H7 (cell line): ENCODE measurements around the gene SUGP2. TPM values are rescaled to one million over a fixed set of nuclear protein-coding genes. Genes with fewer than 3 reads are reported as not detected.

Experiments used
- DNase-seq: peaks from one replicate; pipeline ENCODE4 v3.0.0; 2012
- H3K27me3 ChIP-seq: 2 replicates; pipeline ENCODE4 v1.6.0; 2011; ENCODE audit warnings: mild to moderate bottlenecking, low read length; ENCODE audit not compliant: control insufficient read depth, insufficient read depth
- H3K36me3 ChIP-seq: replicated peaks from 2 replicates; pipeline ENCODE4 v1.5.1; 2011; ENCODE audit warnings: low read length; ENCODE audit not compliant: control insufficient read depth, insufficient read depth
- H3K4me3 ChIP-seq: 2 replicates; pipeline ENCODE4 v1.5.1; 2011; ENCODE audit warnings: low read depth, mild to moderate bottlenecking, control low read depth, low read length, moderate library complexity; ENCODE audit not compliant: insufficient read depth
- total RNA-seq: library from RNA; depleted of rRNA; stranded (reverse); fragments of >200 nt; shearing (Covaris generic); gene quantifications from 2 replicates; pipeline ENCODE4 v1.2.3, GENCODE V29; 2014

Gene SUGP2
- total RNA-seq, 1 experiment from 2014 or later, result 54.5 TPM

GRCh38 chr19:19064098-19064722 is 30.9 kb upstream of the SUGP2 start:
- H3K36me3 ChIP-seq, result no peaks in the 10 kb centered on the region
- peak; percentile 67 for DNase-seq
- peaks cover 23% of the 10 kb centered on the region for H3K27me3 ChIP-seq
- peak overlapping the region; percentile 63 for H3K4me3 ChIP-seq

GRCh38 chr19:19063183-19064097 is 30.1 kb upstream of the SUGP2 start, which contains the start of gene SLC25A42:
Gene SLC25A42, plus strand, starts transcription at chr19:19063994. Its CDS starts 32,131 bp downstream, at chr19:19096125.
- peak within 1 kb of the TSS; percentile 63 for H3K4me3 ChIP-seq
- H3K27me3 ChIP-seq, result peaks cover 23% of the 10 kb centered on the region
- peak; percentile 100 for DNase-seq

GRCh38 chr19:19062454-19063182 is 29.3 kb upstream of the SUGP2 start:
- Histone ChIP-seq H3K36me3 (no peaks in the 10 kb centered on the region; the same call in 1 of the 2 replicates), H3K27me3 (peaks cover 23% of the 10 kb centered on the region), H3K4me3 (peak overlapping the region; percentile 63)
- DNase-seq, result peak; percentile 52

More at GRCh38 chr19:19063183-19064097, 30.1 kb upstream of the SUGP2 start, which contains the start of gene SLC25A42:
- H3K36me3 ChIP-seq, result no peaks in the 10 kb centered on the region; the same call in 1 of the 2 replicates

GRCh38 chr19:19061506-19061905 is 28.2 kb upstream of the SUGP2 start:
- Histone ChIP-seq H3K27me3 (peaks cover 17% of the 10 kb centered on the region), H3K4me3 (no peak overlapping the region), H3K36me3 (peaks cover 6% of the 10 kb centered on the region)
- DNase-seq, result no peak

- H3K27me3 ChIP-seq, result peaks cover 11% of the 10 kb centered on the region
- peaks cover 10% of the 10 kb centered on the region for H3K36me3 ChIP-seq
- peak; percentile 26 for DNase-seq
- no peak overlapping the region for H3K4me3 ChIP-seq
These were observed 26.7 kb upstream of the SUGP2 start for GRCh38 chr19:19059837-19060611.

GRCh38 chr19:19059018-19059836 is 25.9 kb upstream of the SUGP2 start:
- Histone ChIP-seq H3K36me3 (peaks cover 17% of the 10 kb centered on the region), H3K27me3 (peaks cover 3% of the 10 kb centered on the region; the same call in 1 of the 2 replicates), H3K4me3 (no peak overlapping the region)
- DNase-seq, result peak; percentile 31

GRCh38 chr19:19057720-19058119 is 24.4 kb upstream of the SUGP2 start:
- peaks cover 19% of the 10 kb centered on the region for H3K36me3 ChIP-seq
- no peaks in the 10 kb centered on the region for H3K27me3 ChIP-seq
- H3K4me3 ChIP-seq, result no peak overlapping the region
- peak; percentile 28 for DNase-seq

GRCh38 chr19:19057317-19057716 is 24.0 kb upstream of the SUGP2 start:
- DNase-seq, result peak; percentile 26
- Histone ChIP-seq H3K27me3 (no peaks in the 10 kb centered on the region), H3K4me3 (no peak overlapping the region), H3K36me3 (peaks cover 23% of the 10 kb centered on the region)

- peak; percentile 19 for DNase-seq
These were observed 23.4 kb upstream of the SUGP2 start for GRCh38 chr19:19056636-19057275.

GRCh38 chr19:19055701-19056100 is 22.4 kb upstream of the SUGP2 start:
- peak; percentile 29 for DNase-seq
- Histone ChIP-seq H3K36me3 (peaks cover 30% of the 10 kb centered on the region), H3K4me3 (no peak overlapping the region), H3K27me3 (no peaks in the 10 kb centered on the region)

More at GRCh38 chr19:19056636-19057275, 23.4 kb upstream of the SUGP2 start:
- Histone ChIP-seq H3K36me3 (peaks cover 28% of the 10 kb centered on the region), H3K27me3 (no peaks in the 10 kb centered on the region), H3K4me3 (no peak overlapping the region)

- peaks cover 30% of the 10 kb centered on the region for H3K36me3 ChIP-seq
- no peak for DNase-seq
- H3K27me3 ChIP-seq, result no peaks in the 10 kb centered on the region
- H3K4me3 ChIP-seq, result no peak overlapping the region
These were observed 21.7 kb upstream of the SUGP2 start for GRCh38 chr19:19054939-19055440.

GRCh38 chr19:19054315-19054938 is 21.1 kb upstream of the SUGP2 start:
- no peak for DNase-seq
- Histone ChIP-seq H3K36me3 (peaks cover 30% of the 10 kb centered on the region), H3K4me3 (no peak overlapping the region), H3K27me3 (no peaks in the 10 kb centered on the region)
